Sigmoid colon (tissue), 7 donors: ENCODE measurements around the gene ZNF273. TPM values are rescaled to one million over a fixed set of nuclear protein-coding genes. Genes with fewer than 3 reads are reported as not detected.
"Not testable (repeated sequence)": the region's sequence is repeated elsewhere in the genome, so short reads cannot be mapped to it uniquely, and the experiment has no call there.

Source experiments
- DNase-seq: peaks from one replicate; pipeline ENCODE4 v3.0.0-alpha.2; 2019
- H3K27ac ChIP-seq, 4 donors: fragments of 200-600 bp; sonication (generic); one replicate each; pipeline ENCODE4 v1.5.1; 2016 to 2019; ENCODE audit warnings: mild to moderate bottlenecking in 1 of 4
- H3K27me3 ChIP-seq, 3 donors: fragments of 200-600 bp; sonication (generic); one replicate each; pipeline ENCODE4 v1.5.1; 2019; ENCODE audit warnings: mild to moderate bottlenecking in 1 of 3
- H3K36me3 ChIP-seq, 4 donors: fragments of 200-600 bp; sonication (generic); one replicate each; pipeline ENCODE4 v1.5.1; 2016 to 2019
- H3K4me1 ChIP-seq, 4 donors: fragments of 200-600 bp; sonication (generic); one replicate each; pipeline ENCODE4 v1.5.1; 2017 to 2019
- H3K4me3 ChIP-seq, 4 donors: fragments of 200-600 bp; sonication (generic); one replicate each; pipeline ENCODE4 v1.5.1; 2017 to 2019; ENCODE audit warnings: mild to moderate bottlenecking in 2 of 4, moderate library complexity in 1 of 4
- H3K9me3 ChIP-seq, 4 donors: fragments of 200-600 bp in 3 of 4; sonication (generic) in 3 of 4; one replicate each; pipeline versions ENCODE4 v1.5.1 to v1.6.1; 2013 to 2019
- EP300 ChIP-seq, 4 donors: sonication (generic); formaldehyde crosslinking; IDR thresholded peaks; one replicate each; pipeline ENCODE4 v1.6.1; 2017; ENCODE audit warnings: antibody characterized with exemption in 4 of 4
- POLR2A ChIP-seq, 2 donors: fragments of 450-650 bp; IDR thresholded peaks; one replicate each; pipeline ENCODE4 v1.6.1; 2016; ENCODE audit warnings: antibody characterized with exemption in 2 of 2, mild to moderate bottlenecking in 2 of 2, moderate library complexity in 2 of 2
- POLR2AphosphoS5 ChIP-seq, 4 donors: sonication (generic); formaldehyde crosslinking; IDR thresholded peaks; one replicate each; pipeline ENCODE4 v1.6.1; 2017; ENCODE audit warnings: antibody characterized with exemption in 4 of 4
- WGBS, 2 donors: extraction: QIAGEN DNeasy Blood & Tissue Kit; methylation state at CpG; one replicate each; pipeline ENCODE4 v1.1.7; 2013; 5-methylcytosine and 5-hydroxymethylcytosine counted together
- intact Hi-C: fragments of 100-400 bp; cut with DNase I; formaldehyde crosslinking; loops from one replicate; pipeline ENCODE4 v1.15.1; 2023
- polyA plus RNA-seq, 3 donors: library from polyadenylated mRNA; stranded (reverse); fragments of 200-250 nt; gene quantifications; one replicate each; pipeline ENCODE4 v1.2.3, GENCODE V29; 2013
- total RNA-seq, 4 donors: library from RNA; depleted of rRNA; stranded (reverse); fragments of >200 nt; gene quantifications; one replicate each; pipeline ENCODE4 v1.1.0, GENCODE V29; 2016
- TF ChIP-seq, protein P1 (sequence below), 4 experiments: fragments of 450-650 bp in 3 of 4; fragments of 200-600 bp in 1 of 4; IDR thresholded peaks; one replicate each; pipeline ENCODE4 v1.5.1; 2016 to 2019; ENCODE audit warnings: antibody characterized with exemption in 4 of 4, mild to moderate bottlenecking in 3 of 4, moderate library complexity in 2 of 4
- donor health status: healthy with polysubstance abuse.
- donor health status: Bipolar disorder and iron deficiency.
- donor health status: healthy.

Gene ZNF273
- total RNA-seq (10 to 100 TPM in 1 of 4 donors, 1 to 10 TPM in 3; 7.5 to 38.2 (median 9.6) TPM), polyA plus RNA-seq (1 to 10 TPM; 1.2 to 3.7 (median 1.4) TPM)

DNA sequence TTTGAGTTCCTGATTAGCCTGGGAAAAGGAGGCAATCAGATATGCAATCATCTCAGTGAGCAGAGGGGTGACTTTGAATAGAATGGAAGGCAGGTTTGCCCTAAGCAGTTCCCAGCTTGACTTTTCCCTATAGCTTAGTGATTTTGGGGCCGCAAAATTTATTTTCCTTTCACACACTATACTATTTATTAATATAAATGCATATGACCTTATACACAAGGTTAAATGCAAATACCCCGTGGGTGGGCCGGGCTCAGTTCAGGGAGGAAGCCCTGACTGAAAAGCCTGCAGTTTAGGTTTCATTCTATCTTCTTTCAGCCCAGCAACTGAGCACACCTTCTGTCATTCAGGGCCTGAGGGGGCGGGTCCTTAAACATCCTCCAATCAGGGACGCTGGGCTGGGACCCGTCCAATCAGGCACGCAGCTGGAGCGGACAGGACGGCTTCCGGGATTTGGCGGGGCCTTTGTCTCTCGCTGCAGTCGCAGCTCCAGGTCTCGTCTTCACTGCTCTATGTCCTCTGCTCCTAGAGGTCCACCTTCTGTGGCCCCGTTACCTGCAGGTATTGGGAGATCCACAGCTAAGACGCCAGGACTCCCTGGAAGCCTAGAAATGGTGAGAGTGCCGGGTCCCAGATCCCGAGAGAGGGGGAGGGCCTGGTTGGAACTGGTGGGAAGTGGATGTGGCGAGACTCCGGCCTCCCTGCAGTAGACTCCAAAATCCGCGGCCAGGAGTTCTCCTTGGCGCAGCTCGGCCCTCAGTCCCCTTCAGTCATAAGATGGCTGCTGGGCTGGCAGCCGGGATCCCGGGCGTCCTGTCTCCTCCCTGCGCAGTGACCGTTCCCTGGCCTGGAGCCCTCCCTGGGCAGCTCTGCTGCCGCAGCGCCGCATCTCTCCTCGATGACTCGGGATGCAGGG lies at the start of gene ZNF273:
ZNF273 (plus strand) TSS at position 468 of the 916 bp plus-strand sequence; CDS start at position 513, 45 bp downstream.
- peak; percentile 55 to 80 (median 74) for TF ChIP-seq POLR2AphosphoS5 (IDR thresholded peaks at IDR 0.05)
- TF ChIP-seq EP300 (IDR thresholded peaks at IDR 0.05), result no peak
- TF ChIP-seq POLR2A (IDR thresholded peaks at IDR 0.05), result peak in 1 of 2 donors; percentile 38
- WGBS, 2 donors, result 0 to 1% methylated on average over 34 of the region's 34 CpGs
- H3K9me3 ChIP-seq, result no peaks in the 10 kb centered on the region
- peak within 1 kb of the TSS; percentile 61 to 76 (median 70) for H3K4me3 ChIP-seq
- peaks cover 0 to 15% (median 11%) of the 10 kb centered on the region in 4 donors for H3K4me1 ChIP-seq
- no peaks in the 10 kb centered on the region for H3K27me3 ChIP-seq
- intact Hi-C loops, result loop anchor here (10.0 kb wide), 2 partner anchors 238 to 588 kb away; partner anchors contain the start of genes ZNF107 and ZNF736
- peaks cover 0 to 4% (median 0%) of the 10 kb centered on the region in 4 donors for H3K36me3 ChIP-seq
- H3K27ac ChIP-seq, result peak within 1 kb of the TSS; percentile 72 to 82 (median 79)
- DNase-seq, result peak; percentile 97

DNA sequence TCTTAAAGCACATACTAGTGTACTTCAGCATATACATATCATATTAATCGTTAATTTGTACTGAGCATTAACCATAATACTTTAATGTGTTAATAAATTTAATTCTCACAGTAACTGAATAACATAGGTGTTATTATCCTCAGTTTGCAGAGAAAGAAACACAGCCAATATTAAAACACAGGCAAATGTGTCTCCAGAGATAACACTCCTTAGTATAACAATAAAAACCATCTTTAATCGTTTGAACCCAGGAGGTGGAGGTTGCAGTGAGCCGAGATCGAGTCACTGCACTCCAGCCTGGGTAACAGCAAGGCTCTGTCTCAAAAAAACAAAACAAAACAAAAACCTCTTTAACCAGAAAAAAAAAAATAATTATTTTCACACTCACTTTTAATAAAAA lies 49.4 kb upstream of the ZNF273 start:
- Histone ChIP-seq H3K36me3 (no peaks in the 10 kb centered on the region), H3K9me3 (no peaks in the 10 kb centered on the region), H3K4me1 (no peaks in the 10 kb centered on the region), H3K4me3 (no peak overlapping the region), H3K27ac (no peak overlapping the region), H3K27me3 (no peaks in the 10 kb centered on the region)
- WGBS, 2 donors, result 77 to 91% methylated on average over 4 of the region's 4 CpGs
- no peak for DNase-seq
- TF ChIP-seq, protein P1, sequence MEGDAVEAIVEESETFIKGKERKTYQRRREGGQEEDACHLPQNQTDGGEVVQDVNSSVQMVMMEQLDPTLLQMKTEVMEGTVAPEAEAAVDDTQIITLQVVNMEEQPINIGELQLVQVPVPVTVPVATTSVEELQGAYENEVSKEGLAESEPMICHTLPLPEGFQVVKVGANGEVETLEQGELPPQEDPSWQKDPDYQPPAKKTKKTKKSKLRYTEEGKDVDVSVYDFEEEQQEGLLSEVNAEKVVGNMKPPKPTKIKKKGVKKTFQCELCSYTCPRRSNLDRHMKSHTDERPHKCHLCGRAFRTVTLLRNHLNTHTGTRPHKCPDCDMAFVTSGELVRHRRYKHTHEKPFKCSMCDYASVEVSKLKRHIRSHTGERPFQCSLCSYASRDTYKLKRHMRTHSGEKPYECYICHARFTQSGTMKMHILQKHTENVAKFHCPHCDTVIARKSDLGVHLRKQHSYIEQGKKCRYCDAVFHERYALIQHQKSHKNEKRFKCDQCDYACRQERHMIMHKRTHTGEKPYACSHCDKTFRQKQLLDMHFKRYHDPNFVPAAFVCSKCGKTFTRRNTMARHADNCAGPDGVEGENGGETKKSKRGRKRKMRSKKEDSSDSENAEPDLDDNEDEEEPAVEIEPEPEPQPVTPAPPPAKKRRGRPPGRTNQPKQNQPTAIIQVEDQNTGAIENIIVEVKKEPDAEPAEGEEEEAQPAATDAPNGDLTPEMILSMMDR (IDR thresholded peaks at IDR 0.05), result no peak
- TF ChIP-seq POLR2AphosphoS5 (IDR thresholded peaks at IDR 0.05) (no peak), POLR2A (IDR thresholded peaks at IDR 0.05) (no peak), EP300 (IDR thresholded peaks at IDR 0.05) (no peak)
- intact Hi-C loops, result no loop called here

DNA sequence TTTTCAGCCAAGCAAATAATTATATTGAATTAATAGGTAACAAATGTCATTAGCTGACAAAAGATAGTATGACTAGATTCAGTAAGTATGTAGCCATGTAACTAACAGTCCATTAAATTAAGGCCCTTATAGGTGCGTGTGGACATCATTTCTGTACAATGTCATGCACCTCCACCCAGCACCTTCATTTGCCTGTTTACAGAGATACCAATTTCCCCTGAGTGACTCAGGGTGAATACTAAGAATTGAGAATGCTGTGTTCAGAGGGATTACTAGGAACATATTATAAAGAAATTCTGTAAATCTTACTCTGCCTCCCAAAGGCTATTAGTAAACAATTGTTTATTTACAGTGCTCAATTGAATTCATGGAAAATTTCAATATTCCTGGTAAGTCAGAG lies 48.1 kb upstream of the ZNF273 start:
- no peaks in the 10 kb centered on the region for H3K9me3 ChIP-seq
- TF ChIP-seq POLR2A (IDR thresholded peaks at IDR 0.05) (no peak), POLR2AphosphoS5 (IDR thresholded peaks at IDR 0.05) (no peak), EP300 (IDR thresholded peaks at IDR 0.05) (no peak)
- TF ChIP-seq, protein P1 (IDR thresholded peaks at IDR 0.05), result no peak
- H3K4me1 ChIP-seq, result no peaks in the 10 kb centered on the region
- intact Hi-C loops, result no loop called here
- H3K27me3 ChIP-seq, result no peaks in the 10 kb centered on the region
- no peak overlapping the region for H3K27ac ChIP-seq
- no peak for DNase-seq
- H3K4me3 ChIP-seq, result no peak overlapping the region
- WGBS, 2 donors, result 76 to 88% methylated on average over 1 of the region's 1 CpG
- H3K36me3 ChIP-seq, result no peaks in the 10 kb centered on the region

GRCh38 chr7:64863021-64863420 lies 40.1 kb upstream of the ZNF273 start:
- H3K27ac ChIP-seq, result no peak overlapping the region
- no peaks in the 10 kb centered on the region for H3K27me3 ChIP-seq
- H3K36me3 ChIP-seq, result no peaks in the 10 kb centered on the region
- H3K4me3 ChIP-seq, result no peak overlapping the region
- H3K9me3 ChIP-seq, result no peaks in the 10 kb centered on the region
- TF ChIP-seq, protein P1 (IDR thresholded peaks at IDR 0.05), result no peak
- TF ChIP-seq POLR2AphosphoS5 (IDR thresholded peaks at IDR 0.05) (no peak), POLR2A (IDR thresholded peaks at IDR 0.05) (no peak), EP300 (IDR thresholded peaks at IDR 0.05) (no peak)
- WGBS, 2 donors, result 90 to 93% methylated on average over 9 of the region's 9 CpGs
- no peak for DNase-seq
- no peaks in the 10 kb centered on the region for H3K4me1 ChIP-seq
- intact Hi-C loops, result no loop called here

DNA sequence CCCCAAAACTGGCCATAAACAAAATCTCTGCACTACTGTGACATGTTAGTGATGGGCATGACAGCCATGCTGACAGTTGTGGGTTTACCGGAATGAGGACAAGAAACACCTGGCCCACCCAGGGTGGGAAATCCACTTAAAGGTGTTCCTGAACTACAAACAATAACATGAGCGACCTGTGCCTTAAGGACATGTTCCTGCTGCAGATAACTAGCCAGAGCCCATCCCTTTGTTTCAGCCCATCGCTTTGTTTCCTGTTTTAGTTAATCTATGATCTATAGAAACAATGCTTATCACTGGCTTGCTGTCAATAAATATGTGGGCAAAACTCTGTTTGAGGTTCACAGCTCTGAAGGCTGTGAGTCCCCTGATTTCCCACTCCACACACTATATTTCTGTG lies 39.5 kb upstream of the ZNF273 start:
- H3K4me1 ChIP-seq, H3K27ac ChIP-seq, DNase-seq, intact Hi-C loops, H3K9me3 ChIP-seq, H3K27me3 ChIP-seq, H3K4me3 ChIP-seq, H3K36me3 ChIP-seq: not testable (repeated sequence)
- 86 to 90% methylated on average over 3 of the region's 3 CpGs for WGBS, 2 donors
